K562 (cell line): Measurements from ENCODE around the gene BZW2. TPM values are rescaled to one million over a fixed set of nuclear protein-coding genes. Genes with fewer than 3 reads are reported as not detected.

Source experiments
- ARHGAP35 ChIP-seq: fragments of 450-650 bp; IDR thresholded peaks from 2 replicates; pipeline ENCODE4 v1.6.1; 2018; ENCODE audit not compliant: partially characterized antibody
- ARID1B ChIP-seq: fragments of 450-650 bp; IDR thresholded peaks from 2 replicates; pipeline ENCODE4 v1.6.1; 2016; ENCODE audit warnings: antibody characterized with exemption, mild to moderate bottlenecking, inconsistent platforms
- ATF7 ChIP-seq: fragments of 450-650 bp; IDR thresholded peaks from 2 replicates; pipeline ENCODE4 v1.7.1; 2014; ENCODE audit warnings: mild to moderate bottlenecking, moderate library complexity
- ERF ChIP-seq: fragments of 450-650 bp; formaldehyde crosslinking; IDR thresholded peaks from 2 replicates; pipeline ENCODE4 v1.4.0; 2020; ENCODE audit warnings: mild to moderate bottlenecking, mixed read lengths
- HDAC1 ChIP-seq, 2 experiments: fragments of 450-650 bp; IDR thresholded peaks; 2 replicates each; pipeline ENCODE4 v1.6.1; 2016 to 2017; ENCODE audit warnings: inconsistent platforms in 1 of 2, mild to moderate bottlenecking in 1 of 2, moderate library complexity in 1 of 2
- MAFK ChIP-seq: IDR thresholded peaks from 2 replicates; pipeline ENCODE4 v1.6.1; 2011; ENCODE audit warnings: low read length, improper control_type of control experiment
- POLR2G ChIP-seq: fragments of 200-400 bp; formaldehyde crosslinking; IDR thresholded peaks from 2 replicates; pipeline ENCODE4 v1.6.1; 2017; ENCODE audit warnings: low read depth, mild to moderate bottlenecking, antibody characterized with exemption, low read length, moderate library complexity
- RBM14 ChIP-seq: fragments of 200-400 bp; formaldehyde crosslinking; IDR thresholded peaks from 2 replicates; pipeline ENCODE4 v1.6.1; 2018; ENCODE audit warnings: low read depth, mild to moderate bottlenecking, low read length, moderate library complexity, borderline replicate concordance; ENCODE audit not compliant: insufficient read depth
- RCOR1 ChIP-seq, 2 experiments: IDR thresholded peaks; 2 replicates each; pipeline ENCODE4 v1.6.1; 2012; ENCODE audit warnings: low read depth in 2 of 2, low read length in 2 of 2, borderline replicate concordance in 1 of 2, improper control_type of control experiment in 1 of 2
- SAFB ChIP-seq: fragments of 200-400 bp; formaldehyde crosslinking; IDR thresholded peaks from 2 replicates; pipeline ENCODE4 v1.6.1; 2017; ENCODE audit warnings: low read depth, low read length, borderline replicate concordance
- SRSF7 ChIP-seq: fragments of 200-400 bp; formaldehyde crosslinking; optimal IDR thresholded peaks from 2 replicates; pipeline ENCODE3; 2017; ENCODE audit warnings: mild to moderate bottlenecking, low read depth, low read length
- THAP7 ChIP-seq: fragments of 250-450 bp; sonication (Bioruptor Pico); IDR thresholded peaks from 2 replicates; pipeline ENCODE4 v1.5.0; 2021
- ZNF217 ChIP-seq: sonication (generic); formaldehyde crosslinking; IDR thresholded peaks from 2 replicates; pipeline ENCODE4 v1.8.0; 2022; ENCODE audit warnings: mild to moderate bottlenecking, missing genetic modification reagents
- ZNF280B ChIP-seq: fragments of 250-450 bp; sonication (Bioruptor Pico); IDR thresholded peaks from 2 replicates; pipeline ENCODE4 v1.5.1; 2021; ENCODE audit warnings: mild to moderate bottlenecking
- ZNF318 ChIP-seq, 2 experiments: fragments of 450-650 bp; IDR thresholded peaks; 2 replicates each; pipeline ENCODE4 v1.6.1; 2016; ENCODE audit warnings: mild to moderate bottlenecking in 2 of 2, borderline replicate concordance in 1 of 2, low read depth in 1 of 2, moderate library complexity in 1 of 2
- polyA plus RNA-seq, 8 experiments: library from polyadenylated mRNA; depleted of rRNA in 4 of 8; stranded (reverse) in 5 of 8; unstranded in 3 of 8; fragments of >200 nt; fragmentation: Nextera tagmentation in 2 of 8; fragmentation: Illumina TruSeq in 1 of 8; extraction: Ambion mirVana in 2 of 8; extraction: Trizol in 1 of 8; gene quantifications; 2 replicates each; pipeline versions ENCODE4 v1.2.1 to v1.2.3, GENCODE V29; 2011 to 2014; ENCODE audit warnings: inconsistent platforms in 1 of 8, missing spikeins in 1 of 8
- total RNA-seq, 7 experiments: library from RNA; depleted of rRNA in 6 of 7; stranded (reverse); fragments of >200 nt in 6 of 7; fragmentation: Illumina TruSeq in 2 of 7; extraction: Trizol in 2 of 7; gene quantifications; 2 replicates each; pipeline versions ENCODE4 v1.2.1 to v1.2.3, GENCODE V29; 2011 to 2021; ENCODE audit warnings: low replicate concordance in 1 of 7
- TF ChIP-seq, protein P1 (sequence below): fragments of 200-400 bp; formaldehyde crosslinking; IDR thresholded peaks from 2 replicates; pipeline ENCODE4 v1.6.1; 2017; ENCODE audit warnings: mild to moderate bottlenecking, low read depth, low read length, moderate library complexity

The BZW2 gene
- total and polyA plus RNA-seq, 9 of the 15 experiments (the other 6 are each of a cell fraction or from before 2014, with no cell fraction given) = 140 to 316 (median 173) TPM

GRCh38 chr7:16648551-16648950 lies 2.6 kb downstream of the BZW2 start (continued):
- TF ChIP-seq SAFB = no peak
- TF ChIP-seq, protein P1, sequence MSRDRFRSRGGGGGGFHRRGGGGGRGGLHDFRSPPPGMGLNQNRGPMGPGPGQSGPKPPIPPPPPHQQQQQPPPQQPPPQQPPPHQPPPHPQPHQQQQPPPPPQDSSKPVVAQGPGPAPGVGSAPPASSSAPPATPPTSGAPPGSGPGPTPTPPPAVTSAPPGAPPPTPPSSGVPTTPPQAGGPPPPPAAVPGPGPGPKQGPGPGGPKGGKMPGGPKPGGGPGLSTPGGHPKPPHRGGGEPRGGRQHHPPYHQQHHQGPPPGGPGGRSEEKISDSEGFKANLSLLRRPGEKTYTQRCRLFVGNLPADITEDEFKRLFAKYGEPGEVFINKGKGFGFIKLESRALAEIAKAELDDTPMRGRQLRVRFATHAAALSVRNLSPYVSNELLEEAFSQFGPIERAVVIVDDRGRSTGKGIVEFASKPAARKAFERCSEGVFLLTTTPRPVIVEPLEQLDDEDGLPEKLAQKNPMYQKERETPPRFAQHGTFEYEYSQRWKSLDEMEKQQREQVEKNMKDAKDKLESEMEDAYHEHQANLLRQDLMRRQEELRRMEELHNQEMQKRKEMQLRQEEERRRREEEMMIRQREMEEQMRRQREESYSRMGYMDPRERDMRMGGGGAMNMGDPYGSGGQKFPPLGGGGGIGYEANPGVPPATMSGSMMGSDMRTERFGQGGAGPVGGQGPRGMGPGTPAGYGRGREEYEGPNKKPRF = no peak
- TF ChIP-seq ZNF217 (CRISPR knock-in tag) = no peak
- TF ChIP-seq RBM14 = no peak
- no peak for TF ChIP-seq SRSF7
- no peak for TF ChIP-seq ARHGAP35
- peak in 1 of 2 experiments; percentile 61; a peak in 1 of 4 replicates for TF ChIP-seq HDAC1 (IDR thresholded peaks at IDR 0.05)
- TF ChIP-seq ARID1B = peak; percentile 19; the same call in 1 of the 2 replicates
- TF ChIP-seq RCOR1 (IDR thresholded peaks at IDR 0.05; ENCODE audit: borderline replicate concordance in 1 of 2, low read depth in 2 of 2, low read length in 2 of 2) = peak in 1 of 2 experiments; percentile 22; a peak in 1 of 4 replicates
- TF ChIP-seq POLR2G = 0 out of 2 replicates have a peak, but pooled peaks have one; percentile 30
- TF ChIP-seq ZNF318 (IDR thresholded peaks at IDR 0.05; ENCODE audit: borderline replicate concordance in 1 of 2, low read depth in 1 of 2) = no peak
- no peak for TF ChIP-seq MAFK
- no peak for TF ChIP-seq THAP7
- 0 out of 2 replicates have a peak, but pooled peaks have one; percentile 14 for TF ChIP-seq ATF7
- no peak for TF ChIP-seq ERF (CRISPR knock-in tag)
- TF ChIP-seq ZNF280B (CRISPR knock-in tag) = no peak
